Mesendoderm (in vitro differentiated cells): ENCODE results near the gene LIPK.

Experiments
- DNase-seq: peaks from one replicate; pipeline ENCODE4 v3.0.0; 2013
- H2AK5ac ChIP-seq: 2 replicates; pipeline ENCODE4 v1.6.1; 2013; ENCODE audit warnings: low read length, inconsistent platforms
- H2BK120ac ChIP-seq: 2 replicates; pipeline ENCODE4 v1.6.1; 2013; ENCODE audit warnings: low read depth, mild to moderate bottlenecking, low read length, moderate library complexity, mixed read lengths
- H2BK15ac ChIP-seq: replicated peaks from 2 replicates; pipeline ENCODE4 v1.6.1; 2013; ENCODE audit warnings: low read depth, mild to moderate bottlenecking, moderate library complexity
- H2BK5ac ChIP-seq: 2 replicates; pipeline ENCODE4 v1.6.1; 2013; ENCODE audit warnings: low read length, inconsistent platforms
- H3K18ac ChIP-seq: 2 replicates; pipeline ENCODE4 v1.6.1; 2013; ENCODE audit warnings: mild to moderate bottlenecking, low read length, mixed read lengths
- H3K23ac ChIP-seq: one replicate; pipeline ENCODE4 v1.6.1; 2013; ENCODE audit warnings: low read length
- H3K27ac ChIP-seq: 2 replicates; pipeline ENCODE4 v1.5.1; 2013; ENCODE audit warnings: low read depth, mild to moderate bottlenecking, inconsistent platforms, low read length, moderate library complexity
- H3K27me3 ChIP-seq: 2 replicates; pipeline ENCODE4 v1.6.1; 2013; ENCODE audit warnings: low read length, control low read depth, mild to moderate bottlenecking, inconsistent platforms; ENCODE audit not compliant: insufficient read depth, poor library complexity
- H3K36me3 ChIP-seq: 2 replicates; pipeline ENCODE4 v1.6.1; 2013; ENCODE audit warnings: low read length, inconsistent platforms; ENCODE audit not compliant: control insufficient read depth, insufficient read depth
- H3K4ac ChIP-seq: one replicate; pipeline ENCODE4 v1.6.1; 2013; ENCODE audit warnings: low read depth, mild to moderate bottlenecking, low read length, moderate library complexity
- H3K4me1 ChIP-seq: 2 replicates; pipeline ENCODE4 v1.6.1; 2013; ENCODE audit warnings: low read depth, low read length, inconsistent platforms; ENCODE audit not compliant: control insufficient read depth
- H3K4me2 ChIP-seq: 2 replicates; pipeline ENCODE4 v1.6.1; 2013; ENCODE audit warnings: low read length
- H3K4me3 ChIP-seq: 2 replicates; pipeline ENCODE4 v1.5.1; 2013; ENCODE audit warnings: mild to moderate bottlenecking, low read length
- H3K56ac ChIP-seq: one replicate; pipeline ENCODE4 v1.6.1; 2013; ENCODE audit warnings: low read length
- H3K79me1 ChIP-seq: 2 replicates; pipeline ENCODE4 v1.6.1; 2013; ENCODE audit warnings: low read length, inconsistent platforms
- H3K79me2 ChIP-seq: 2 replicates; pipeline ENCODE4 v1.6.1; 2013; ENCODE audit warnings: mild to moderate bottlenecking, low read length; ENCODE audit not compliant: control insufficient read depth, insufficient read depth
- H3K9ac ChIP-seq: 2 replicates; pipeline ENCODE4 v1.6.1; 2013; ENCODE audit warnings: low read length, inconsistent platforms
- H4K5ac ChIP-seq: one replicate; pipeline ENCODE4 v1.6.1; 2013; ENCODE audit warnings: low read length
- H4K8ac ChIP-seq: one replicate; pipeline ENCODE4 v1.6.1; 2013; ENCODE audit warnings: low read depth, mild to moderate bottlenecking, control low read depth, low read length, moderate library complexity
- WGBS: extraction: QIAGEN DNeasy Blood & Tissue Kit; methylation state at CpG from one replicate; pipeline ENCODE4 v1.1.7; 2013; ENCODE audit warnings: low lambda C conversion rate, missing lambda C conversion rate; ENCODE audit not compliant: insufficient coverage; ENCODE audit errors: extremely low coverage; 5-methylcytosine and 5-hydroxymethylcytosine counted together

LIPK gene

DNA sequence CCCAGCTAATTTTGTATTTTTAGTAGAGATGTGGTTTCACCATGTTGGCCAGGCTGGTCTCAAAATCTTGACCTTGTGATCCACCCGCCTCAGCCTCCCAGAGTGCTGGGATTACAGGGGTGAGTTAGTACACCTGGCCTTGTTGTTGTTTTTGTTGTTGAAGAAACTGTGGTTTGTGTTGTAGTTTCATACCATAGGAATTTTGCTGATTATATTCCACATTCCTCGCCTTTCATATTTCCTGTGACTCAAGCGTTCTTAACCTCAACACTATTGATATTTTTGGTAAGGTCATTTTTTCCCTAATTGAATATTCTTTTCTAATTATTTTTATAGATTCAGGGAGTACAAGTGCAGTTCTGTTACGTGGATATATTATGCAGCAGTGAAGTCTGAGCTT lies 25.1 kb upstream of the LIPK start:
- no peak overlapping the region for H3K9ac ChIP-seq
- no peaks in the 10 kb centered on the region for H3K4me1 ChIP-seq
- no peak for DNase-seq
- no peak overlapping the region for H3K4me3 ChIP-seq
- H3K79me1 ChIP-seq: no peaks in the 10 kb centered on the region
- no peak overlapping the region for H4K8ac ChIP-seq
- H3K27ac ChIP-seq: no peak overlapping the region
- H3K79me2 ChIP-seq: no peaks in the 10 kb centered on the region
- no peak overlapping the region for H3K56ac ChIP-seq
- no peak overlapping the region for H2BK120ac ChIP-seq
- H2AK5ac ChIP-seq: no peak overlapping the region
- H3K23ac ChIP-seq: no peak overlapping the region
- H2BK15ac ChIP-seq: no peak overlapping the region
- H3K4ac ChIP-seq: no peak overlapping the region
- no peaks in the 10 kb centered on the region for H3K27me3 ChIP-seq
- no peak overlapping the region for H3K4me2 ChIP-seq
- no CpG with 5 or more reads among the region's 4 CpGs for WGBS
- no peak overlapping the region for H2BK5ac ChIP-seq
- no peak overlapping the region for H4K5ac ChIP-seq
- H3K36me3 ChIP-seq: no peaks in the 10 kb centered on the region
- no peak overlapping the region for H3K18ac ChIP-seq

DNA sequence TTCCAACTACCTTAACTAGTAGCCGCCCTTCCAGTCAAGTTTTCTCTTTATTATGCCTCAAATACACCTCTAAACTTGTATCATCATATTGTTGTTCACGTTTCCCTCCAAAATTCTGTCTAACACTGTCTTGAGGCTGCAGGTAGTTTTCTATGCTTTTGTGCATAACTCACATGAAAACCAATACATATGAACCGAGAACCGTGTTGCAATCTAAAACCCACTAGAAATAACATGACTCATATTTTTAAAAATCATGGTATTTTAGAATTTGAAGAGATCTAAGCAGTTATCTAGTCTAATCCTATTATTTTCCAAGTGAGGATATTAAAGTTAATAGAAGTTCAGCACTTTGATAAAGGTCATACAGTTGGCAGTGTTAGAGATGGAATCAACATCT lies 23.6 kb upstream of the LIPK start:
- Histone ChIP-seq H3K18ac (no peak overlapping the region), H3K4ac (no peak overlapping the region), H3K27me3 (no peaks in the 10 kb centered on the region), H3K79me1 (no peaks in the 10 kb centered on the region), H2BK15ac (no peak overlapping the region), H2AK5ac (no peak overlapping the region), H3K4me2 (no peak overlapping the region), H3K4me3 (no peak overlapping the region), H3K27ac (no peak overlapping the region), H2BK5ac (no peak overlapping the region), H4K5ac (no peak overlapping the region), H3K9ac (no peak overlapping the region), H3K36me3 (no peaks in the 10 kb centered on the region), H4K8ac (no peak overlapping the region), H3K79me2 (no peaks in the 10 kb centered on the region), H2BK120ac (no peak overlapping the region), H3K4me1 (no peaks in the 10 kb centered on the region), H3K23ac (no peak overlapping the region), H3K56ac (no peak overlapping the region)
- DNase-seq: no peak
- WGBS: no CpG with 5 or more reads among the region's 4 CpGs

DNA sequence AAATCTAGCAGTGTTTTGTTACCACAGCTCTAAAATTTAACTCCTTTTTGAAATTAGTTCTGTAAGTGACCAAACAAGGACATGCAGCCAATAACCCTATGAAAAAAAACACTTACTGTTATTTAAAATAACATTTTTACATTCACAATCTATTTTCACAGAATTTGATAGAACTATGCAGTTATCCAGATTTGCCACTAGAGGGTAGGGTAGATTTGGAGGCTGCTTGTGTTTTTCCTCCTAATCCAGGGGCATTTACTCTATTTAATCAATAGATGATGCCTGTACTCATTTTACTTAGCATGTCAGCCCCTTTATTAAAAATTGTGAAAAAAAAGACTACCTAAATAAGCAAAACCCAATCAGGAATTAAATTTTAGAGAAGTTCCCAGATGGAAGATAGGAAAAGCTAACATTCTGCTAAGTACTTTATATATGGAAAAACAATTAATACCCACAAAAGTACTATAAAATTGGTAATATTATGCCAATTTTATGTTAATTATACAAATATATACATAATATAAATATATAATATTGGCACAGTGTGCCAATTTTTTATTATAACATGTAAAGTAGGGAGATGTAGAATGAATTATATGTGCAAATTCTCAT lies 18.1 kb upstream of the LIPK start:
- no peak overlapping the region for H3K4ac ChIP-seq
- no peaks in the 10 kb centered on the region for H3K79me1 ChIP-seq
- no peaks in the 10 kb centered on the region for H3K27me3 ChIP-seq
- H3K4me3 ChIP-seq: no peak overlapping the region
- no peaks in the 10 kb centered on the region for H3K4me1 ChIP-seq
- no peaks in the 10 kb centered on the region for H3K36me3 ChIP-seq
- H2AK5ac ChIP-seq: no peak overlapping the region
- no peak overlapping the region for H3K23ac ChIP-seq
- no peak overlapping the region for H3K4me2 ChIP-seq
- H2BK120ac ChIP-seq: no peak overlapping the region
- H3K56ac ChIP-seq: no peak overlapping the region
- H2BK15ac ChIP-seq: no peak overlapping the region
- no peak overlapping the region for H3K27ac ChIP-seq
- peak; percentile 24 for DNase-seq
- H2BK5ac ChIP-seq: no peak overlapping the region
- no peaks in the 10 kb centered on the region for H3K79me2 ChIP-seq
- H3K9ac ChIP-seq: no peak overlapping the region
- no peak overlapping the region for H4K5ac ChIP-seq
- no peak overlapping the region for H4K8ac ChIP-seq
- H3K18ac ChIP-seq: no peak overlapping the region

DNA sequence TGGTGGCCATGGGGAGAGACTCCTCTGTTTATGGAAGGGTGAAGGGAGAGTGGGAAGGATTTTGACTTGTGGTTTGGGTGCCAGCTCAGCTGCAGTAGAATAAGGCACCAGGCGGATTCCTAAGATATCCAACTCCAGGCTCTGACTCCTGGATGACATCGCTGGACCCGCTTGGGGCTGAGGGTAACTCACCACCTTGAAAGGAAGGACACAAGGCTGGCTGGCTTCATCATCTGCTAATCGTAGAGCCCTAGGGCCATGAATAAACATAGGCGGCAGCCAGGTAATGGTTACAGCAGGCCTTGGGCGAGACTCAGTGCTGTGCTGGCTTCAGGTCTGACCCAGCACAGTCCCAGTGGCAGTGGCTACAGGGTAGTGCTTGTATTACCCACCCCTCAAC lies 16.7 kb upstream of the LIPK start:
- no peak overlapping the region for H3K9ac ChIP-seq
- no peaks in the 10 kb centered on the region for H3K36me3 ChIP-seq
- no peak overlapping the region for H3K4me2 ChIP-seq
- H2AK5ac ChIP-seq: no peak overlapping the region
- H4K8ac ChIP-seq: no peak overlapping the region
- H3K4ac ChIP-seq: no peak overlapping the region
- no peaks in the 10 kb centered on the region for H3K79me2 ChIP-seq
- H3K4me1 ChIP-seq: no peaks in the 10 kb centered on the region
- H4K5ac ChIP-seq: no peak overlapping the region
- H2BK120ac ChIP-seq: no peak overlapping the region
- no peak for DNase-seq
- H3K18ac ChIP-seq: no peak overlapping the region
- no peak overlapping the region for H3K4me3 ChIP-seq
- no peak overlapping the region for H2BK15ac ChIP-seq
- H3K79me1 ChIP-seq: no peaks in the 10 kb centered on the region
- no peaks in the 10 kb centered on the region for H3K27me3 ChIP-seq
- no peak overlapping the region for H2BK5ac ChIP-seq
- H3K23ac ChIP-seq: no peak overlapping the region
- no peak overlapping the region for H3K27ac ChIP-seq
- WGBS: no CpG with 5 or more reads among the region's 6 CpGs
- no peak overlapping the region for H3K56ac ChIP-seq

DNA sequence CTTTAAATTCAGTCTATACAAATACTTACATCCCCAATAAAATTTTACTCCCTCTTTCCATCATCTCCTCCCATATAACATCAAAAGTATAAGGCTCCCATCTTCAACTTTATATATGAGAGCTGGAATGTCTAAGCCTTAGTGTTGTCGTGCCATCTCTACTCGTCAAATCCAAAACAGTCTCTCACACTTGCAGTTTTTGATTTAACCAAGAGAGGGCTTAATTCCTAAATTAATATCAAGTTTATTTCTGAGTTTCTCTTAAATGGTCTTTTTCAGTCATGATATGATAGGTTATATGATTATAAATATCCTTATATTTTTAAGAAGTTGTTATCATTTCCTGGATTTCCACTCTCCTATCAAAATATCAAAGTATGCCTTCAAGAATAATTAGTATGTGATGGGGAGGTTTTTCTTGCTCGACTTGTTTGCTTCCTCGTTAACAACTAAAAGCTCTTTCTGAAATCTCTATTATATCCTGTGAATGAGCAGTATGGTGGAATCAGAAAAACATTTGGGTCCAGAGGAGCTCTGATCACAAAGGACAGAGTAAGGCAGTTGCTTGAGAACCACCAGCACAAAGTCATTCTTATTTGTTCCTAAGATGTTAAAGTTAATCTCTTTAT lies 12.5 kb upstream of the LIPK start:
- H4K5ac ChIP-seq: no peak overlapping the region
- H3K27me3 ChIP-seq: peaks cover 9% of the 10 kb centered on the region
- H3K23ac ChIP-seq: no peak overlapping the region
- H3K18ac ChIP-seq: no peak overlapping the region
- H3K27ac ChIP-seq: no peak overlapping the region
- H3K36me3 ChIP-seq: no peaks in the 10 kb centered on the region
- DNase-seq: no peak
- no peak overlapping the region for H3K9ac ChIP-seq
- no CpG with 5 or more reads among the region's 4 CpGs for WGBS
- H3K56ac ChIP-seq: no peak overlapping the region
- no peaks in the 10 kb centered on the region for H3K79me2 ChIP-seq
- H3K4ac ChIP-seq: no peak overlapping the region
- no peak overlapping the region for H3K4me3 ChIP-seq
- H3K4me1 ChIP-seq: no peaks in the 10 kb centered on the region
- no peak overlapping the region for H2BK120ac ChIP-seq
- H2BK5ac ChIP-seq: no peak overlapping the region
- H2AK5ac ChIP-seq: no peak overlapping the region
- no peaks in the 10 kb centered on the region for H3K79me1 ChIP-seq
- no peak overlapping the region for H3K4me2 ChIP-seq
- no peak overlapping the region for H4K8ac ChIP-seq
- H2BK15ac ChIP-seq: no peak overlapping the region
